Kidney (tissue), 14 donors: ENCODE measurements around the gene INO80B. TPM values are rescaled to one million over a fixed set of nuclear protein-coding genes. Genes with fewer than 3 reads are reported as not detected.

Source experiments
- DNase-seq, 5 donors: peaks; one replicate each; pipeline ENCODE4 v3.0.0-alpha.2; 2013 to 2020
- FAIRE-seq: peaks from 2 replicates; lab custom pipeline; 2012; peaks lifted over from hg19 to GRCh38; lab: Jason Lieb, UNC
- H3K27ac ChIP-seq, 2 donors: one replicate each; pipeline ENCODE4 v1.7.0; 2013; ENCODE audit warnings: low read depth in 2 of 2, low read length in 2 of 2, inconsistent platforms in 1 of 2
- H3K27me3 ChIP-seq: one replicate; pipeline ENCODE4 v1.7.1; 2013; ENCODE audit warnings: low read length, inconsistent platforms; ENCODE audit not compliant: control insufficient read depth, insufficient read depth
- H3K36me3 ChIP-seq, 3 donors: one replicate each; pipeline versions ENCODE4 v1.7.0 to v1.7.1; 2013; ENCODE audit warnings: low read length in 3 of 3, control low read depth in 1 of 3, inconsistent platforms in 1 of 3; ENCODE audit not compliant: insufficient read depth in 3 of 3, control insufficient read depth in 2 of 3
- H3K4me1 ChIP-seq, 3 donors: one replicate each; pipeline versions ENCODE4 v1.7.0 to v1.7.1; 2013; ENCODE audit warnings: low read length in 3 of 3, inconsistent platforms in 1 of 3, low read depth in 1 of 3; ENCODE audit not compliant: control insufficient read depth in 2 of 3, insufficient read depth in 2 of 3
- H3K4me3 ChIP-seq, 3 donors: one replicate each; pipeline versions ENCODE4 v1.7.0 to v1.8.1; 2013; ENCODE audit warnings: low read length in 3 of 3, control low read depth in 1 of 3, inconsistent platforms in 1 of 3
- H3K9ac ChIP-seq, 3 donors: one replicate each; pipeline versions ENCODE4 v1.7.0 to v1.7.1; 2013; ENCODE audit warnings: low read length in 3 of 3, control low read depth in 1 of 3, inconsistent platforms in 1 of 3
- H3K9me3 ChIP-seq, 3 donors: one replicate each; pipeline versions ENCODE4 v1.7.0 to v1.7.1; 2013; ENCODE audit warnings: low read length in 3 of 3, control low read depth in 1 of 3, inconsistent platforms in 1 of 3; ENCODE audit not compliant: control insufficient read depth in 2 of 3, insufficient read depth in 1 of 3
- intact Hi-C: fragments of 100-400 bp; cut with DNase I; formaldehyde crosslinking; loops from one replicate; pipeline ENCODE4 v1.11.1; 2022
- polyA plus RNA-seq: library from polyadenylated mRNA; stranded (reverse); fragments of 350-450 nt; fragmentation: Illumina TruSeq; extraction: RNeasy Lipid Tissue Mini Kit (QIAGEN cat#74804); gene quantifications from one replicate; pipeline ENCODE4 v1.2.3, GENCODE V29; 2014; ENCODE audit warnings: low read depth, low replicate concordance; ENCODE audit not compliant: insufficient read depth
- total RNA-seq: library from RNA; stranded (reverse); fragmentation: NEBNext Ultra II Directional; extraction: Animal tissue kit (Norgen Biotek cat#: 25700); gene quantifications from one replicate; pipeline ENCODE4 v1.2.1, GENCODE V29; 2021
- TF ChIP-seq, protein P1 (sequence below): IDR thresholded peaks from 3 replicates; pipeline ENCODE4 v1.5.1; 2012; ENCODE audit warnings: mild to moderate bottlenecking, moderate library complexity, borderline replicate concordance; ENCODE audit not compliant: insufficient read depth; ENCODE audit errors: extremely low read depth
- donor health status: control.
- donor health status: control.
- donor health status: control.
- donor health status: control.
- donor health status: control.
- donor health status: DM: yes; HTN: yes; CAD: no.
- donor health status: Normal renal cell carcinoma (clear cell type).

Gene INO80B
- total and polyA plus RNA-seq, 2 donors from 2014 or later, result 37.0 to 44.2 TPM

DNA sequence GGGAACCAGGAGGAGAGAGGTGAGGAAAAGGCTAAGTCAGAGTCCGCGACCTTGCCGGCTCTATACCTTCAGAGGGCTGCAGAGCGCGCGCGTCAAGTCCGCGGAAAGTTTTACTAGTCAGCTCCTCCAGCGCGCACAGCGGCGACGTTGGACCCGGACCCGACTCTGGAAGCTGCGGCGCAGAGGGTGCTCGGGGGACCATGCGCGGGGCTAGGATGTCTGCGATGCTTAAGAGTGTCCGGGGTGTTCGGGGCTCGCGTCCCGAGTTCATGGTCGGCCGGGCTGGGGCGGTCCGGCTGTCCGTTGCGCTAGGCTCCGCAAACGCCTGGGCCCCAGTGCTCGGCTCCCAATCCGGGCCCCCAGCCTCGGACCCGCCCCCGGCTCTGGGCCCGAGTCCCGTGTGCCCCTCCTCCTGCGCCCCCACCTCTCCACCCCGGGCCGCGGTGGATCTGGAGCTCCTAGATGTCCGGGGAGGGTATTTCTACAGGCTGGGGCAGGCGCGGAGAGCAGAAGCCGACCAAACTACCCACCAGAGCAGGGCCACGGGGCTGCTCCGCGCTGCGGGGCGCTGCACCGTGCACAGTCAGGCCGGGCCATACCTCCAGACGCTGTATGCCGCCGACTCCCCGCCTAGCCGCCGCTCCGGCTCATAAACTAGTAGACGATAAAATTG, 44.5 kb downstream of the INO80B start, which contains the start of gene LBX2:
Gene LBX2 (minus strand): TSS at position 337 of the 673 bp plus-strand sequence. CDS start 66 bp downstream, at position 271.
- H3K9ac ChIP-seq, result no peak within 1 kb of the TSS
- DNase-seq (peak; percentile 78 to 83 (median 81)), FAIRE-seq (no peak)
- peak within 1 kb of the TSS; percentile 6 to 35 (median 23) for H3K4me3 ChIP-seq
- H3K27ac ChIP-seq, result no peak within 1 kb of the TSS
- peaks cover 12% of the 10 kb centered on the region for H3K27me3 ChIP-seq
- TF ChIP-seq, protein P1, sequence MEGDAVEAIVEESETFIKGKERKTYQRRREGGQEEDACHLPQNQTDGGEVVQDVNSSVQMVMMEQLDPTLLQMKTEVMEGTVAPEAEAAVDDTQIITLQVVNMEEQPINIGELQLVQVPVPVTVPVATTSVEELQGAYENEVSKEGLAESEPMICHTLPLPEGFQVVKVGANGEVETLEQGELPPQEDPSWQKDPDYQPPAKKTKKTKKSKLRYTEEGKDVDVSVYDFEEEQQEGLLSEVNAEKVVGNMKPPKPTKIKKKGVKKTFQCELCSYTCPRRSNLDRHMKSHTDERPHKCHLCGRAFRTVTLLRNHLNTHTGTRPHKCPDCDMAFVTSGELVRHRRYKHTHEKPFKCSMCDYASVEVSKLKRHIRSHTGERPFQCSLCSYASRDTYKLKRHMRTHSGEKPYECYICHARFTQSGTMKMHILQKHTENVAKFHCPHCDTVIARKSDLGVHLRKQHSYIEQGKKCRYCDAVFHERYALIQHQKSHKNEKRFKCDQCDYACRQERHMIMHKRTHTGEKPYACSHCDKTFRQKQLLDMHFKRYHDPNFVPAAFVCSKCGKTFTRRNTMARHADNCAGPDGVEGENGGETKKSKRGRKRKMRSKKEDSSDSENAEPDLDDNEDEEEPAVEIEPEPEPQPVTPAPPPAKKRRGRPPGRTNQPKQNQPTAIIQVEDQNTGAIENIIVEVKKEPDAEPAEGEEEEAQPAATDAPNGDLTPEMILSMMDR, result no peak
- intact Hi-C loops, result no loop called here
- H3K36me3 ChIP-seq, result no peaks in the 10 kb centered on the region
- H3K9me3 ChIP-seq, result no peaks in the 10 kb centered on the region
- peaks cover 0 to 22% (median 10%) of the 10 kb centered on the region in 3 donors for H3K4me1 ChIP-seq

DNA sequence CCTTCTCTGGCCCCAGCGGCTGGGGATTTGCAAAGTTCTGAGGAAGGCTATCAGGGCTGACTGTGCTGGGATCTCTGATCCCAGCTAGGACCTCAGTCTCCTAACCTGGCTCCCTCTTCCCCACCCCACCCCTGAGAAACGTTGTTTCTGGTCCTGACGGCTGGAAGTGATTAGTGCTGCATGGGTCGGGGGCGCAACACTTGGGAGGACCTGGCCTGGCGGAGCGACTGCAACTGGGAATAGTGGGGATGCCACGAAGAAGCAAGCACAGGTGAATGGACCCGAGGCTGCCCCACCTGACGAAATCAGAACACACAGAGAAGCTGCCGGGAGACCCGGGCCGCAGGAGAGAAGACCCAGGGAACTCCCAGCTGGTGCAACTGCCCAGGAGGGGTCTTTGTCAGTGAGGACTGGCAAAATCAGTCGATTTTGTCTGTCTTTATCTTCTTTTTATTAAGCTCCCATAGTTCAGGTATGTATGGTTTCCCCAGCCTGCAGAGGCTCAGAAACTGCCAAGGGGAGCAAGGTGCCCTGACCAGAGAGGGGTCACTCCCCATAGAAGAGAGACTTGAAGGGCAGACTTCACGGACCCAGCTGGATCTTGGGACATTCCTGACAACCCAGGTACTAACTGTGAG, 45.2 kb downstream of the INO80B start:
- TF ChIP-seq, protein P1, result no peak
- Histone ChIP-seq H3K4me1 (peaks cover 0 to 22% (median 10%) of the 10 kb centered on the region in 3 donors), H3K36me3 (peaks cover 0 to 6% (median 0%) of the 10 kb centered on the region in 3 donors), H3K27me3 (peaks cover 12% of the 10 kb centered on the region), H3K27ac (no peak overlapping the region), H3K9me3 (no peaks in the 10 kb centered on the region), H3K9ac (no peak overlapping the region), H3K4me3 (no peak overlapping the region)
- intact Hi-C loops, result no loop called here
- DNase-seq, result peak in 1 of 5 donors; percentile 60
- FAIRE-seq, result no peak

DNA sequence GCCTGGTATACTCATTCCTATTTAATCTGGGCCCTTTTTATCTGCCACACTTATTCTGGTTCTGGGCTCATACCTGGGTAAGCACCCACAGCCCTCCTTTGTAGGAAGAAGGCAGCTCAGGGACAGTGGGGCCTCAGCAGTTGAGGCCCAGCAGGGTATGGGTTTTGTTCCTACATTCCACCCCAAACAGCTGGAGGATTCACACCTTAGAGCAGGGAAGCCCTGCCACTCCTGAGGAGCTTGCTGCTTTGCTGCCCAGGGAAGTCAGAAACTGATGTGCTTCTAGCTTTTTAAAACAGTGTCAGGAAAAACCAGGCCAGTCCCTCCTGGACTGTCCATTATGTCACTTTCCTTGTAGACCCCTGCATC, 45.7 kb downstream of the INO80B start:
- FAIRE-seq (no peak), DNase-seq (no peak)
- H3K4me1 ChIP-seq, result peaks cover 0 to 26% (median 11%) of the 10 kb centered on the region in 3 donors
- no peak overlapping the region for H3K4me3 ChIP-seq
- intact Hi-C loops, result no loop called here
- H3K27ac ChIP-seq, result no peak overlapping the region
- H3K27me3 ChIP-seq, result peaks cover 12% of the 10 kb centered on the region
- peaks cover 3 to 11% (median 5%) of the 10 kb centered on the region in 3 donors for H3K36me3 ChIP-seq
- H3K9ac ChIP-seq, result no peak overlapping the region
- TF ChIP-seq, protein P1, result no peak
- no peaks in the 10 kb centered on the region for H3K9me3 ChIP-seq
